ENCODE results near the gene TBXT.

TBXT gene

GRCh38 chr6:166109608-166110007 is 58.0 kb downstream of the TBXT start:
- Mint-ChIP-seq H3K27me3 (ENCODE audit: low read depth) (peaks cover 9% of the 10 kb centered on the region), H3K36me3 (ENCODE audit: low read depth) (no peaks in the 10 kb centered on the region)

More at GRCh38 chr6:166109608-166110007, 58.0 kb downstream of the TBXT start:
- H3K9me3 Mint-ChIP-seq: no peaks in the 10 kb centered on the region
- H3K27ac Mint-ChIP-seq: no peak overlapping the region
- no peaks in the 10 kb centered on the region for H3K4me1 Mint-ChIP-seq (ENCODE audit: low read depth)
- no peak overlapping the region for H3K4me3 Mint-ChIP-seq

Measured in T-helper 1 cell treated with Interleukin-12 subunit alpha and Interleukin-12 subunit beta and Interleukin-4 antibody, amounts not matched to agents 30 μg/mL and 1 μg/mL, for 36 hours (primary cell).